NCI-H2171 (cell line): ENCODE results near the gene VAPB.
"Not testable (repeated sequence)": the region's sequence is repeated elsewhere in the genome, so short reads cannot be mapped to it uniquely, and the experiment has no call there.

Experiments used
- DNase-seq: peaks from one replicate; lab custom pipeline; 2025; lab: John Stamatoyannopoulos, UW

The VAPB gene

DNA sequence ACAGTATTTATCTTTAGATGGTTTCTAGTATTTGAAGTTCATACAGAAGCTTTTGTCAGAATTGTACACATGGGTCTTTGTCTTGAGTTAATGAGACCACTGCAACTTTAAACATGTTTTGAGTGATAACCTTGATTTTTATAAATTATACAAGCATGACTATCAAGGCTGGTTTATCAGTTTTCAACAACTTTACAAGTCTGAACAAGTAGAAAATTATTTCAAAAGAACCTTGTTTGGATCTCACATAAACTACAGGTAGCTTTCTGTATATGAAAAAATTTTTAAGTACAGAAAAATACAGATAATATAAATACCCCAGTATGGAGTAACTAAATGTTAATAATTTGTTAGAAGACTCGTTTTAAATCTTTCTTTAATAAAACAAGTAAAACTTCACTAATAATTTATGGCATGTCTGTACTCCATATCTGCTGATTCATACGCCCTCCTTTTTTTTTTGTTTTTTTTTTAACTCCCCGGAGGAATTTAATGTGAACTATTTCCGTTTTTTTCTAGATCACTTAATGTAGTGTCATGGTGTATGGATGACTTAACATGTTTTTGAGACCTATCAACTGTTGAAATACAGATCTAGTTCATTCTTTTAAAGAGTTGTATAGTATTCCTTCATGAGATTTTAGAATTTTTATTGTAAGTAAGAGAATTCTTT lies 18.3 kb downstream of the VAPB start:
- no peak for DNase-seq

DNA sequence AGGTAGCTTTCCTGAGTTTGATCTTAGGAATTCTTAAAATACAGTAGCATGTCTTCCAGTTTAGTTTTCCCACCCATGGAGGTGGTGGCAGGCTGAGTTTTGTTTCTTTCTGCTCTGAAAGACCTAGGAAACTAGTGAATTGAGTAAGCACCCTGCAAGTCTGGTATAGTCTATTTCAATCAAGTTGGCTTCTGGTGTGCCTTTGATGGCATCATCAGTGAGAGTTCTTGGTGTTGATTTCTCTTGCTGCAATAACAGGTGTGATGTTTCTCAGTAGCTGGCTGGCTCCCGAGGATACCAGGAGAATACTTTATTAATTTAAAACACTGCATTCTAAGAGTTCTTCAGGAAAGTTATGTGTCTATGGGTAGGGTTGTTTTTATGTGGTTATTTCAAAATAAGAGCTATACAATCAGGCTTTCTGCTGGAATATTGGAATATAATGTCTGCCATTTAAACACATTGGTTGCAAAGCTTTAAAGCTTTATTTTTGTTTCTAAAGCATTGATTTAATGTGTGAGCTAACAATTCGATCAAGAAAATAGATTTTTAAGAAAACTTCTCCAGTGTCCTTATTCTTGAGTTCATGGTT lies 19.0 kb downstream of the VAPB start:
- DNase-seq, result no peak

DNA sequence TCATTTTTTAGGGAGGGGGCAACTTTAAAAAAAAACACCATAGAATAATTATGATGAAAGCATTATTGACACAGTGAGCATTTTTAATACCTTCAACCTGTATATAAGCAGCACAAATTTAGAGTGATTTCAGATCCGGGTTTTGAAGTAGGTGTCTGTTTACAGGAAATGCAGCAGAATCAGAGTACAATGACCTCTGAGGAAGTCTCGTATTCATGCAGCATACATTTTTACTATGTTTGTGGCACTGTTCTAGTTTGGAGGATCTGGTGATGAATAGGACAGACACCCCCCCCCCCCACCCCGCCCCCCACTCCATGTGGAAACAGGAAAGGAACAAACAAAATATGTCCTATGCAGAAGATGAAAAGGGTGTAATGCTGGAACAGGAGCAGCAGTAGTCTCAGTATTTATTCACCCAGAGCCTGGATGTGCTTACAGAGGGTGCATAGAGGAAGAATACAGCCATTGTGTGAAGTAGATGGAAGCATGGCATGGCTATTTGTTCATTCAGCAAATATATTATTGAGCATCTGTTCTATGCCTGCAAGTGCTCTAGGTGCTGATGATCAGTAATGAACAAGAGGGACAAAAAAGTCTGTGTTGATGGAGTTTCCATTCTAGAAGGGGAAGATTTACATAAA lies 19.7 kb downstream of the VAPB start:
- no peak for DNase-seq

DNA sequence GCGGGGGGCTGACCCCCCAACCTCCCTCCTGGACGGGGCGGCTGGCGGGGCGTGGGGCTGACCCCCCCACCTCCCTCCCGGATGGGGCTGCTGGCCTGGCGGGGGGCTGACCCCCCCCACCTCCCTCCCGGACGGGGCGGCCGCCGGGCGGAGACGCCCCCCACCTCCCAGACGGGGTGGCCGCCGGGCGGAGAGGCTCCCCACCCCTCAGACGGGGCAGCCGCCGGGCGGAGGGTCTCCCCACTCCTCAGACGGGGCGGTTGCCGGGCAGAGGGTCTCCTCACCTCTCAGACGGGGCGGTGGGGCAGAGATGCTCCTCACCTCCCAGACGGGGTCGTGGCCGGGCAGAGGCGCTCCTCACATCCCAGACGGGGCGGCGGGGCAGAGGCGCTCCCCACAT lies 25.2 kb downstream of the VAPB start:
- DNase-seq, result not testable (repeated sequence)

DNA sequence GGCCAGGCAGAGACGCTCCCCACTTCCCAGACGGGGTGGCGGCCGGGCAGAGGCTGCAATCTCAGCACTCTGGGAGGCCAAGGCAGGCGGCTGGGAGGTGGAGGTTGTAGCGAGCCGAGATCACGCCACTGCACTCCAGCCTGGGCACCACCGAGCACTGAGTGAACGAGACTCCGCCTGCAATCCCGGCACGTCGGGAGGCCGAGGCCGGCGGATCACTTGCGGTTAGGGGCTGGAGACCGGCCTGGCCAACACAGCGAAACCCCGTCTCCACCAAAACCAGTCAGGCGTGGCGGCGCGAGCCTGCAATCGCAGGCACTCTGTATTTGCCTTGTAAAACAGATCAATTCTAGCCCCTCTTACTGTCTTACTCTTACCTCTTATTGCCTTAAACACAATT lies 25.8 kb downstream of the VAPB start:
- not testable (repeated sequence) for DNase-seq

GRCh38 chr20:58416057-58416456 lies 27.0 kb downstream of the VAPB start:
- DNase-seq, result no peak

GRCh38 chr20:58416835-58417234 lies 27.8 kb downstream of the VAPB start:
- DNase-seq, result no peak

GRCh38 chr20:58417438-58417837 lies 28.4 kb downstream of the VAPB start:
- DNase-seq, result no peak

DNA sequence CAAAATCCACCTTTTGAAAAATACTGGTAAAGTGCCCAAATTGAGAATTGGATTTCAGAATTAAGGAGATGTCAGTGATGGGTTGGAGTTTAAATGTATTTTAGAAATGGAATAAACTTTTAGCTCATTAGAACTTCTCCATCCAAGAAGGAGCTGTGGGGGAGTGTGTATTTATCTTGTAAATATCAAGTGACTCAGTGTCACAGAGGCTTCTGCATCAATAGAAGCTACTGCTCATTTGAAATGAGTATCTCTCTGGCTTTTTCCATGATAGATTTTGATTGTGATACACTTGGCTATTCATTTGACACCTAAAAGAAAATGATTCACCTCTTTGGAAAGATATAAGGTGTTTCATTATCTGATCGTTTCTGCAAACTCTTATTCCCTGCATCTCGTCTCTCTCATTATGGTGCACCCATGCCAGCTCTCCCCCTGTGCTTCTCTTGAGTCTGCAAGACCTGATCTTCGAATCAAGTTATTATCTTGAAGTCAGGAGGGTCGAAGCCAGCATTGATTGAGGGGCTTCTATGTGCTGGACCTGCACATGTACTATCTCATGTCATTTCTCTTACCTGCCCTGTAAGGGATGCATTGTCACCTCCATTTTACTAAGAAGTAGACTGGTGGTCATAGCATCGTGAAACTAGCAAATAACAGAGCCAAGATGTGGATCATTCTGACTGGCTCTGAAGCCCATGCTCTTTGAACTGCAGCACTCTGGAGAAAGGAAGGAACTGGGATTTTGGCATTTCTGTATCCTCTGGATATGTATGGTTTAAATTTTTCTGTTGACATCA lies 30.1 kb downstream of the VAPB start:
- no peak for DNase-seq

DNA sequence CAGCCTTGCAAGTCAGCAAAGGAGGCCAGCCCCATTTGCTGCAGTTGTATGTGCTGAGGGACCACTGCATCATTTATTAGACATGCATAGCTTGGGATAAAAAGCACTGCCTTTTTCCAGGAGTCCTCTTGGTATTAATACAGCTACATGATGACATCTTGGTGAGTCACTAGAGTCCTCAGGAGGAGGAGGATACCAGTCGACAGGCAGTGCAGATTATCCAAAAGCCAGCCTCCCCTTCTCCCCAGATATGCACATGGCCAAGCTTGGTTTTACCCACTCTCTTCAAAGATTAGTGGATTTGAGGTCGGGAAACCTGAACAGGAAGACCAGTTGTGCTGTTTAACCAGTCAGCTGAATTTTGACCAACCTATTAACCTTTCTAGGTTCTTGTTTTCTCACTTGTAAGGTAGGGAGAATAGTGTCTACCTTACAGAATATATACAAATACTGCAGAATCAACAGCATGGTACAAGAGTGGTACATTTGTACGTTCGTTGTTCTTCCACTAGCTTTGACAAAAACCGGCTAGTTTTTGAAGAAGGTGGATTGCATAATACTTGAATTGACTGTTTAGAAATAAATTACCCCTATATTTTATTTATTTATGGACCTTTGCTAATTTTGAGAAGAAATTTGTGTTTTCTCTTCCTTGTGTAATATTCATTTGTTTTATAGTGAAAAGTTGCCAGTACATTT lies 31.9 kb downstream of the VAPB start:
- no peak for DNase-seq

GRCh38 chr20:58421497-58421850 lies 32.4 kb downstream of the VAPB start:
- DNase-seq, result no peak

DNA sequence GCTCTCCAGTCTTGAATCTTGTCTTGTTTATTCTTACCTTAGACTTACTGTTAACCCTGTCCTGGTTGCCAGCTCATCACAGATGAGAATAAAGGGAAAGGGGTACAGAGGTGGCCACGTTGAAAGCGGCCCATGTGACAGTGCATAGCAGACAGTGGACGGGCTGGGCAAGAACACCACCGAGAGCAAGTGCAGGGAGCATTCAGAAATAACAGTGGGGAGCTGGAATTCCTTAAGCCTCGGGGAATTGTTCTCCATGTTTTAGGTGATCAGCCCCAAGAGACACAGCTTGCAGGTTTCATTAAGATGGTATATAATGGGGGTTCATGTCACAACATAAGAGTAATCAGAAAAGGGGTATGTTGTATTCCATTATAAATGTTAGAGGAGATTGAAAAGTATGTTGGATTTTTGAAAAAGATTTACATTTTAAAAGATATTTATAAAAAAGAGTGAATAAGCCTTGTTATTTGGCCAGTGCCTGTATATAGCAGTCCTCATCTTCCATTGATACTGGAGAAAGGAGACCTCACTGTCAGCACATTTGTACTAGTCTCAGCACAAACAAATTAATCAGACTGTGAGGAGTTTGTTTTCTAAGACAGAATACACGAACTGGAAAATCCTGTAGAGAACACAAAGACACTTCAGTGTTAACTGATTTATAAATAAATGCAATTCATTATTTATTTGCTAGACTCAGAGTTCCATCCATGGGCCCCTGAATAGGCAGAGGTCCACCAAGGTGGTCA lies 35.4 kb downstream of the VAPB start:
- no peak for DNase-seq

- DNase-seq, result not testable (repeated sequence)
Measured at GRCh38 chr20:58427571-58427970, 38.5 kb downstream of the VAPB start.

- no peak for DNase-seq
Measured at GRCh38 chr20:58428364-58428763, 39.3 kb downstream of the VAPB start.

- DNase-seq, result no peak
Measured at GRCh38 chr20:58429303-58429702, 40.3 kb downstream of the VAPB start.

GRCh38 chr20:58431134-58431533 lies 42.1 kb downstream of the VAPB start:
- no peak for DNase-seq

DNA sequence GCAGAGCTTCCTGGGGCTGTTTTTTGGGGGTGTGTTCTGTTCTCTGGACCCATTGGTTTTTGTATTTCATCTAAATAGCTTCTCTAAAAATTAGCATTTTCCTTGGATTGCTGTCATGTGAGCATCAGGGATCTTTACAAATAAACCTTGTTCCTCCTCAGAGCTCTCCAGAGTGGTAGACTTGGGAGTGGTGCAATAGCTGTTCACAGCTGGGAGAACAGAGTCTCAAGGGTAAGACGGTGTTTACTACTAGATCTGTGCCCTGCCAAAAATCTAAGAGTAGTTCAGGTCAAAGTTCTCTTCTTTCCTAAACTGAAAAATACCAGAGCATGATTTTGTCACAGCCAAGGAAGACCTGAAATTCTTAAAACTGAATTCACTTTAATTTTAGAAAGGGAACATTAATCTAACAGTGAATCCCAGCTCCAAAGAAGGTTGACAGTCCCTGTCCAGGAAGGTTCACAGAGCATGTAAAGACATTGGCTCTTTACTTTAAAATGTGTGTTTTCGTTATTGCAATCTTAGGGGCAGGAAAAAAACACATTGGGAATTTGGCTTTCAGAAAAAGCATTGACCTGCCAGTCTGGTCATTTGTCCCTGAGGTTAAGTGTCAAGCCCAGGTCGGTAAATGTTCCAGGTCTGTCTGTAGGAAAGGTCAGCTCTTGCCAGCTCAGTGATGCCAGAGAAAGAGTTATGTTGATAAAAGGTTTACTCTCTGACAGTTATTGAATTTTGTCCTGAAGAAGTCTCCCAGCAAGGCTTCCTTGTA lies 43.3 kb downstream of the VAPB start:
- DNase-seq, result no peak

- no peak for DNase-seq
Measured at GRCh38 chr20:58433029-58433647, 44.1 kb downstream of the VAPB start.

DNA sequence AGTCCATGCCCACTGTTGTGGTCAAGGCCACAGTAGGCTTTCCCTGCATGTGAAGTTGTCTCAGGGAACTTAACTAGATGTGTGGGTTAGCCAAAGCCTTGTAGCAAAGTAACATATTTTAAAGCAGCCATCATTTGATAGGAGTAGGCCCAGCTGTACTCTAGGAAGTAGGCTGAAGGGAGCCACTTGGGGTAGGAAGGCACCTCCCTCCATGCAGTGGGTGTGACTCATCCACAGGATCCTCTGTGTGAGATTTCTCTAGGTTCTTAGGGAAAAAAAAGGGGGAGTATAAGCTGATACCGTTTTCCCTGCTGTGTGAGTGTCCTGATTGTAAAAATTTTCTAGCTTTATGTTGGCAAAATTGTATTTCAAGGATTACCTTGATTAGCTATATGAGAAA lies 44.7 kb downstream of the VAPB start:
- DNase-seq, result no peak

- DNase-seq, result no peak
Measured at GRCh38 chr20:58434326-58434725, 45.3 kb downstream of the VAPB start.
